Embryonic facial prominence (tissue), 1 donor: ENCODE results near the gene RAB34.

Experiments used
- DNase-seq: peaks from one replicate; pipeline ENCODE4 v3.0.0-alpha.2; 2016; ENCODE audit errors: extremely low spot score

Gene RAB34, protein sequence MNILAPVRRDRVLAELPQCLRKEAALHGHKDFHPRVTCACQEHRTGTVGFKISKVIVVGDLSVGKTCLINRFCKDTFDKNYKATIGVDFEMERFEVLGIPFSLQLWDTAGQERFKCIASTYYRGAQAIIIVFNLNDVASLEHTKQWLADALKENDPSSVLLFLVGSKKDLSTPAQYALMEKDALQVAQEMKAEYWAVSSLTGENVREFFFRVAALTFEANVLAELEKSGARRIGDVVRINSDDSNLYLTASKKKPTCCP

DNA sequence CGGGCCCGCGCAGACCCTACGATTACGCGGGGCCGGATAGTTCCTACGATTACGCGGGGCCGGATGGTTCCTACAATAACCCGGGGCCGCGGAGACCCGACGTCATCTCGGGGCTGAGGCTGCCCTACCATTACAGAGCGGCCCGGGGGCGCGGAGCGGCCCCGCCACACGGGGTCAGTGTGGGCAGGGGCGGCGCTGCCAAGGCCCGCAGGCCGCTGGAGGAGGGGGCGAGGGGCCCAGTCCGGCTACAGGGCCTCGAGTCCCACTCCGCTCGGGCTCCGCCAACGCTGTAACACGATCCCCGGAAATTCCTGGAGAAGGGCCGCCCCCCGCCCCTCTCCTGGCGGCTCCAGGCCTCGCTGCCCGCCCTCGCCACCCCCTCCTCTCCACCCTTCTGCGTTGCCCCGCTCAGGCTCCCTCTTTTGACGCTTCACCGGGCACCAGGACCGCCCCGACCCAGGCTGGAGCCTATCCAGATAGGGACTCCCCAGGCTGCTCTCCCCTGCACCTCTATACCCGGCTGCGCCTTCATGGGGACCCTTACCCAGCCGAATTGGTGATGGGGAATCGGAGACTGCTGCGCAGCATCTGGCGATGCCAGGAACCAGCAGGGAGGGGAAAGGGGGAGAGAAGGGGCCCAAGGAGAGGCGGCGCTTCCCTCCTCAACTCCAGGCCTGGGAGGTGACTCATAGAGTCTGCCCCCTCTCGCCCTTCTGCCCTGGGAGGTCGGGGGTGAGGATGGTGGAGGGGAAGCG is at the start of gene RAB34:
Gene RAB34, minus strand, starts transcription at position 291 of the 755 bp plus-strand sequence. CDS start 602 bp downstream, outside the sequence.
- peak; percentile 90 for DNase-seq

DNA sequence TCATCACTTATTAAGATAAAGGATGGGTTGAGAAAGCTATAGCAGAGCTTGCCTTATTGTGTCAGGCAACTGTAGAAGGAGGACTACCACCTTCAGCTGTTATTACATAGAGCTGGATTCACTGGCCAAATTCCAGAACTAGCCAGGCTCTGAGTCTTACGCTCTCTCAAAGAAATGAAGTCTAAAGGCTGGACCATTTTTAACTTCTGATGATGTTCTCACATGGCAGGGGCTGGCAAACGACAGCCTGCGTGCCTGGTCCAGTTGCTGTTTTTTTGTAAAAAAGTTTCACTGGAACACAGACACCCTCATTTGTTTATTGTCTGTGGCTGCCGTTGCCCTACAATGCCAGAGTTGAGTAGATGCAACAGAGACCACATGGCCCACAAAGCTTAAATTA is 47.4 kb upstream of the RAB34 start:
- no peak for DNase-seq

GRCh38 chr17:28763804-28764266 is 46.2 kb upstream of the RAB34 start:
- DNase-seq: no peak

GRCh38 chr17:28763137-28763799 is 45.6 kb upstream of the RAB34 start:
- no peak for DNase-seq

- DNase-seq: no peak
Observed at GRCh38 chr17:28760601-28761562, 43.2 kb upstream of the RAB34 start.

DNA sequence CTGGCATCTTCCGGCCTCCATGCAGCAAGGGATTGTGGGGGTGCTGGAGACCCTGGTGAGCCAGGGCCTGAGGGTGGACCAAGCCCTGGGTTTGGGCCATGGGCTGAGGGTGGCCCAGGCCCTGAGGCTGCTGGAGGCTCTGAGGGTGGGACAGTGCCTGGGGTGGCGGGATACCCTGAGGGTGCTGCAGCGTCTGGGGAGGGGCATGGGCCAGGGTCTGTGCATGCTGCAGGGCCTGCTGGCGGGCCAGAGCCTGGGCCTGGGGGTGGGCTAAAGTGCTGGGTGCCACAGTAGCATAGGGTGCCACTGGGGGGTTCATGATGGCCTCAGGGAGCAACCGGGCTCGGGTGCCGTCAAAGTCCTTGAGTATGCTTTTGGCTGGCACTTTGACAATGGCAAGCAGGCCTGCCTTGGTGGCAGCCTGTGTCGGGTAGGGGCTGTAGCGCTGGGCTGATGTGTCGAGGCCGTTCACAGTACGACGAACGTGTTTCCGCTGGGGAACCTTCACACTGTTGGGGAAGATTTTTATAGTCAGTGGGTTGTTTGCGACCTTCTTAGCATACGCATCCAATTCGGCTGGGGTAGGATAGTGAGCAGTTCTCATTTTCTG is 41.7 kb upstream of the RAB34 start:
- no peak for DNase-seq

GRCh38 chr17:28758411-28759121 is 40.9 kb upstream of the RAB34 start:
- no peak for DNase-seq

DNA sequence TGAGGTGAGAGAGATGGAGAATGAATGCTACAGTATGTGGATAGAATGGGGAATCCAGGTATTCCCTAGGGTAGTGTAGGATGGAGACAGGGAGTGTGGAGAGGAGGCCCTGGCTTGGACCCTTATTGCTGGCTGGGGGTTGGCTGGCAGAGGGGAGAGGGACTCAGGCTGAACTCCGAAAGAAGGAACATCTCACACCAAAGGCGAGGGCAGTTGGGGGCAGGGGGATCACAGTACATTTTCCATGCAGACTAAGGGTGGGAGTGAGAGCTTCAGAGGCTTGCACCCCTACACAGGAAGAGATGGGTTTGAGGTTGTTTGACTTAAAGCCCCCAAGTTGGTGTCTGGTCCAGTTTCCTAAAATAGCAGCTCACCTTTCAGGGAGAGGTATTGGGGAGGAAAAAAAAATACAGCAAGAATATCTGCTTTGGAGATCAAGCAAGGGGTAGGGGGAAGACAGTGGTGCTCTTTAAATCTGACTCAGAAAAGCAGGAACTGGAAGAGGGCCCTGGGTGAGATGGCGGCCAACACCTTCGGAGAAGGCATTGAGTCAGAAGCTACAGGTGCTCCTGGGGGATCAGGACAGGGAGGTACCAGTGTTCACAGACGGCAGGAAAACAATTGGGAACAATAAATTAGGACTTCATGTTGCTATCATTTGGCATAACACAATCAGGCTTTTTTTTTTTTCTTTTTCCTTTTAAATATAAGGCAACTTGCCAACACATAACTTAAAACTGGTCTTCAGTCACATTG is 38.6 kb upstream of the RAB34 start:
- no peak for DNase-seq

- no peak for DNase-seq
Observed at GRCh38 chr17:28755486-28755885, 37.8 kb upstream of the RAB34 start.

- DNase-seq: no peak
Observed at GRCh38 chr17:28751600-28752366, 34.1 kb upstream of the RAB34 start.

DNA sequence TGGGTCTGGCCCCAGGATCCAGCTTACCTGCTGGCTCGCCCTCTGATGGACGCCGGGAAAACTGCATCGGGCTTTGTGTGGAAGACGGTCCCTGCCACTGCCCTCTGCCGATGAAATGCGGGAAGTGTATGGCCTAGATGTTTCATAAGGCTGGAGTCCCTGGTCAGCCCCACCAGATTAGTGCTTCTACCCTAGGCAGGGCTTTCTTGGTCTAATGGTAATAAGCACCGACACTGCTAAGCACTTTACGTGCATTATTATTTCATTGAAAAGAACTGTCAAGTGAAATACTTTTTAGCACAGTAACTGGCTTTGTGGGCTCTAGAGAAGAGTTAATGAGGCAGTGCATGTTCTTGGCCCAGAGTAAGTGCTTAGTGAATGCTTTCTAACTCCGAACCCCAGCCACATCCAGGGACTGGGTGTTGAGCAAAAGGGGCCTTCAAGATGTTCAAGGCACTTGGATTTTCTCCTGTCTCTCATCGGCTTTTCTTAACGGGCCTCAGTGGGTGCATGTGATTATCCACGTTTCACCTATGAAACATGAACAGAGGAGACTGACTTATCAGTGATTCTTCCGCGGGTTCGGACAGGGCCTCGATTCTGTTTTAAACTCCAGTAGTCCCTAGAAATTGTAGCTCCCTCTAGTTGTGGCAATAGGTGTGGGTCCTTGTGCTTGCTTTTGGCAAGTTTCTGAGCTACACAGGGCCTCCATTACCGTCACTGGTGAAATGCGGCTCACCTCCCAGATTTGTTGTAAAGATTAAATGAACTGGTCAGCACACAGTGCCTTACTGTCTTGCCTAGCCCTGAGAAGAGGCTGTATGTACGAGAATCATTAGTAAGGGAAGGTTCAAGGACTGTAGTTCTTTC is 32.7 kb upstream of the RAB34 start:
- peak; percentile 62 for DNase-seq

DNA sequence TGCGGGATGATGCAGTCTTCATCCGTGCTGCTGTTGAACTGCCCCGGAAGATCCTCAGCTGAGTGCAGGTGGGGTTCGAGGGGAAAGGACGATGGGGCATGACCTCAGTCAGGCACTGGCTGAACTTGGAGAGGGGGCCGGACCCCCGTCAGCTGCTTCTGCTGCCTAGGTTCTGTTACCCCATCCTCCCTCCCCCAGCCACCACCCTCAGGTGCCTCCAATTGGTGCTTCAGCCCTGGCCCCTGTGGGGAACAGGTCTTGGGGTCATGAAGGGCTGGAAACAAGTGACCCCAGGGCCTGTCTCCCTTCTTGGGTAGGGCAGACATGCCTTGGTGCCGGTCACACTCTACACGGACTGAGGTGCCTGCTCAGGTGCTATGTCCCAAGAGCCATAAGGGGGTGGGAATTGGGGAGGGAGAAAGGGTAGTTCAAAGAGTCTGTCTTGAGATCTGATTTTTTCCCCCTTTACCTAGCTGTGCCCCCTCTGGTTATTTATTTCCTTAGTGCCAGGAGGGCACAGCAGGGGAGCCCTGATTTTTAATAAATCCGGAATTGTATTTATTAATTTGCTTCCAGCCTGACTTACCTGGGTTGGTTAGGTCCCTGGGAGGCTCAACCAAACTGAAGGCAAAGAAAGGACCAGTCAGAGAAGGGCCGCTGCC is 32.0 kb upstream of the RAB34 start:
- DNase-seq: no peak

- DNase-seq: no peak
Observed at GRCh38 chr17:28748852-28749515, 31.3 kb upstream of the RAB34 start.

GRCh38 chr17:28747801-28748750 is 30.4 kb upstream of the RAB34 start:
- DNase-seq: no peak

GRCh38 chr17:28747051-28747691 is 29.5 kb upstream of the RAB34 start:
- no peak for DNase-seq
